ENCODE measurements around the gene OR11L1.

OR11L1 gene, protein sequence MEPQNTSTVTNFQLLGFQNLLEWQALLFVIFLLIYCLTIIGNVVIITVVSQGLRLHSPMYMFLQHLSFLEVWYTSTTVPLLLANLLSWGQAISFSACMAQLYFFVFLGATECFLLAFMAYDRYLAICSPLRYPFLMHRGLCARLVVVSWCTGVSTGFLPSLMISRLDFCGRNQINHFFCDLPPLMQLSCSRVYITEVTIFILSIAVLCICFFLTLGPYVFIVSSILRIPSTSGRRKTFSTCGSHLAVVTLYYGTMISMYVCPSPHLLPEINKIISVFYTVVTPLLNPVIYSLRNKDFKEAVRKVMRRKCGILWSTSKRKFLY

DNA sequence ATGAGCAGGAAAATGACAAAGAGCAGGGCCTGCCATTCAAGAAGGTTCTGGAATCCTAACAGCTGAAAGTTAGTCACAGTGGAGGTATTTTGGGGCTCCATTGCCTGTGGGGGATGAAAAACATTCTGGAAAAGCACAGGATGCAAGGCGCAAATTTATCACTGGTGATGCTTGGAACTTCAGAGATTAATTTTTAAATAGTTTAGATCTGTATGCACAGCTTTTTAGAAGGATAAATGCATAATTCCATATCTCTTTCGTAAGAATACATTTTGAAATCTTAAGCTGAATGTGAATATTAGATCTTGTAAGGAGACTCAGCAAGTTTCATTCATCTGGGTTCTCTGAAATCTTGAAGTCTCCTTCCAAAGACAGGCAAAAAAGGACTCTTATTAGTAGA, at the start of gene OR11L1:
OR11L1 (minus strand) TSS at position 101 of the 400 bp plus-strand sequence; CDS start at position 101, 0 bp downstream.
- H3K27me3 Mint-ChIP-seq = peaks cover 2% of the 10 kb centered on the region
- H3K9me3 Mint-ChIP-seq (ENCODE audit: low read depth) = no peaks in the 10 kb centered on the region
- no peak within 1 kb of the TSS for H3K27ac Mint-ChIP-seq
- no peaks in the 10 kb centered on the region for H3K36me3 Mint-ChIP-seq
- H3K4me1 Mint-ChIP-seq (ENCODE audit: low read depth) = no peaks in the 10 kb centered on the region
- H3K4me3 Mint-ChIP-seq = no peak within 1 kb of the TSS

DNA sequence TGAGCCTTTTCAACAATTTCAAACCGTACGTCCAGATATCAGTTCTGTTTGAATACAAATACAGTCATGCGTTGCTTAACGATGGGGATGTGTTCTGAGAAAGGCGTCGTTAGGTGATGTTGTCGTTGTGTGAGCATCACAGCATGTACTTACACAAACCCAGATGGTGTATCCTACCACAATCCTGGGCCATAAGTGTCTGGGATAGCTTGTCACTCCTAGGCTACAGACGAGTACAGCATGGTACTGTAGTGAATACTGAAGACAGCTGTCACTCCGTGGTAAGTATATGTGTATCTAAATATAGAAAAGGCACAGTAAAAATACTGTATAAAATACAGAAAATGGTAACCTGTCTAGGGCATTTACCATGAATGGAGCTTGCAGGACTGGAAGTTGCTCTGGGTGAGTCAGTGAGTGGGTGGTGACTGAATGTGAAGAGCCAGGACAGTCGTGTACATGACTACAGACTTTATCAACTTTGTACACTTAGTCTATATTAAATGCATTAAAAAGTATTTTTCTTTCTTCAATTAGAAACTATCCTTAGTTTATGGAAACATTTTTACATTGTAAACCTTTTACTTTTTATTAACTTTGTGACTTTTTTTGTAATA, 43.2 kb upstream of the OR11L1 start:
- no peak overlapping the region for H3K27ac Mint-ChIP-seq
- H3K36me3 Mint-ChIP-seq = no peaks in the 10 kb centered on the region
- no peaks in the 10 kb centered on the region for H3K27me3 Mint-ChIP-seq
- no peaks in the 10 kb centered on the region for H3K4me1 Mint-ChIP-seq (ENCODE audit: low read depth)
- no peak overlapping the region for H3K4me3 Mint-ChIP-seq
- H3K9me3 Mint-ChIP-seq (ENCODE audit: low read depth) = no peaks in the 10 kb centered on the region

GRCh38 chr1:247883346-247883745, 41.6 kb upstream of the OR11L1 start:
- H3K9me3 Mint-ChIP-seq (ENCODE audit: low read depth) = no peaks in the 10 kb centered on the region
- H3K27me3 Mint-ChIP-seq = no peaks in the 10 kb centered on the region
- no peak overlapping the region for H3K27ac Mint-ChIP-seq
- no peaks in the 10 kb centered on the region for H3K4me1 Mint-ChIP-seq (ENCODE audit: low read depth)
- no peak overlapping the region for H3K4me3 Mint-ChIP-seq
- no peaks in the 10 kb centered on the region for H3K36me3 Mint-ChIP-seq

GRCh38 chr1:247865416-247865815, 23.7 kb upstream of the OR11L1 start:
- peaks cover 4% of the 10 kb centered on the region for H3K9me3 Mint-ChIP-seq (ENCODE audit: low read depth)
- H3K27ac Mint-ChIP-seq = no peak overlapping the region
- H3K4me1 Mint-ChIP-seq (ENCODE audit: low read depth) = no peaks in the 10 kb centered on the region
- H3K27me3 Mint-ChIP-seq = peaks cover 8% of the 10 kb centered on the region
- H3K4me3 Mint-ChIP-seq = no peak overlapping the region
- H3K36me3 Mint-ChIP-seq = no peaks in the 10 kb centered on the region

DNA sequence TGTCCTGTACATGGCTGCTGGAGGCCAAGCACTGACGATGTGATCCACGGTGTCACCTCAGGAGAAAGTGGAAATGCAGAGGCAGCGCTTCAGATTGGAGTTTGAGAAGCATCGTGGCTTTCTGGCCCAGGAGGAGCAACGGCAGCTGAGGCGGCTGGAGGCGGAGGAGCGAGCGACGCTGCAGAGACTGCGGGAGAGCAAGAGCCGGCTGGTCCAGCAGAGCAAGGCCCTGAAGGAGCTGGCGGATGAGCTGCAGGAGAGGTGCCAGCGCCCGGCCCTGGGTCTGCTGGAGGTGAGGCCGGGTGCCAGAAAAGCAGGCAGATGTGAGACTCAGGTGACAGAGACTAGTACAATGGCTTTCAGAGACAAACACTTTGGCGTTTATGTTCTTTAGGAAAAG, 22.9 kb upstream of the OR11L1 start:
- Mint-ChIP-seq H3K4me3 (no peak overlapping the region), H3K36me3 (no peaks in the 10 kb centered on the region), H3K27me3 (peaks cover 15% of the 10 kb centered on the region), H3K27ac (peak overlapping the region; percentile 50), H3K9me3 (ENCODE audit: low read depth) (peaks cover 2% of the 10 kb centered on the region), H3K4me1 (ENCODE audit: low read depth) (no peaks in the 10 kb centered on the region)

DNA sequence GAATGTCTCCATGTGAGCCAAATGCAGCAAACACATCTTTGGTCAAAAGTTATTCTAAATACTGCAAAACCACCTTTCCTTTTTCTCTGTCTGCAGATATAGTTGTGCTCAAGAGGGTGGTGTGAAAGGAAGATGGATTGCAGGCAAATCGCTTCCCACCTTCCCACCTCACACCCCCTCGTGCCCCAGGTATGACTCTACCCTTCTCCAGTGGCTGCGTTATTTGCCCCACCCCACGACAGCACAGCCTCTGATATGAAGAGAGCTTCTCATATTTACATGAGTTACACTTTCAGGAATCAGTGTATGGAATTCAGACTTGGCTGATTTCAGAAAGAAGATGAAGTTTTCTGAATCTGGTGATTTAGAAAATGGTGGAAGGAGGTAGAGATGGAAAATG, 21.1 kb upstream of the OR11L1 start:
- no peak overlapping the region for H3K4me3 Mint-ChIP-seq
- no peaks in the 10 kb centered on the region for H3K36me3 Mint-ChIP-seq
- peaks cover 5% of the 10 kb centered on the region for H3K4me1 Mint-ChIP-seq (ENCODE audit: low read depth)
- peaks cover 23% of the 10 kb centered on the region for H3K27me3 Mint-ChIP-seq
- no peak overlapping the region for H3K27ac Mint-ChIP-seq
- no peaks in the 10 kb centered on the region for H3K9me3 Mint-ChIP-seq (ENCODE audit: low read depth)

- Mint-ChIP-seq H3K4me3 (peak overlapping the region; percentile 84), H3K36me3 (no peaks in the 10 kb centered on the region), H3K4me1 (ENCODE audit: low read depth) (peaks cover 8% of the 10 kb centered on the region), H3K9me3 (ENCODE audit: low read depth) (no peaks in the 10 kb centered on the region), H3K27ac (no peak overlapping the region), H3K27me3 (peaks cover 41% of the 10 kb centered on the region)
These were observed 16.4 kb upstream of the OR11L1 start for GRCh38 chr1:247857985-247858619.

GRCh38 chr1:247857069-247857984, 15.6 kb upstream of the OR11L1 start, which contains the start of gene TRIM58:
Gene TRIM58, plus strand, starts transcription at chr1:247857187. Its CDS starts 60 bp downstream, at chr1:247857247.
- no peaks in the 10 kb centered on the region for H3K9me3 Mint-ChIP-seq (ENCODE audit: low read depth)
- H3K4me3 Mint-ChIP-seq = peak within 1 kb of the TSS; percentile 84
- no peaks in the 10 kb centered on the region for H3K36me3 Mint-ChIP-seq
- H3K27ac Mint-ChIP-seq = no peak within 1 kb of the TSS
- H3K27me3 Mint-ChIP-seq = peaks cover 41% of the 10 kb centered on the region
- H3K4me1 Mint-ChIP-seq (ENCODE audit: low read depth) = peaks cover 8% of the 10 kb centered on the region

GRCh38 chr1:247855911-247856310, 14.2 kb upstream of the OR11L1 start:
- peak overlapping the region; percentile 78 for H3K4me3 Mint-ChIP-seq
- peaks cover 43% of the 10 kb centered on the region for H3K27me3 Mint-ChIP-seq
- peaks cover 8% of the 10 kb centered on the region for H3K4me1 Mint-ChIP-seq (ENCODE audit: low read depth)
- H3K36me3 Mint-ChIP-seq = no peaks in the 10 kb centered on the region
- H3K27ac Mint-ChIP-seq = no peak overlapping the region
- H3K9me3 Mint-ChIP-seq (ENCODE audit: low read depth) = no peaks in the 10 kb centered on the region

GRCh38 chr1:247854899-247855545, 13.3 kb upstream of the OR11L1 start:
- no peaks in the 10 kb centered on the region for H3K36me3 Mint-ChIP-seq
- peaks cover 8% of the 10 kb centered on the region for H3K4me1 Mint-ChIP-seq (ENCODE audit: low read depth)
- H3K27me3 Mint-ChIP-seq = peaks cover 36% of the 10 kb centered on the region
- H3K27ac Mint-ChIP-seq = no peak overlapping the region
- H3K4me3 Mint-ChIP-seq = no peak overlapping the region
- no peaks in the 10 kb centered on the region for H3K9me3 Mint-ChIP-seq (ENCODE audit: low read depth)

- Mint-ChIP-seq H3K4me1 (ENCODE audit: low read depth) (no peaks in the 10 kb centered on the region), H3K27me3 (peaks cover 13% of the 10 kb centered on the region), H3K4me3 (no peak overlapping the region), H3K27ac (no peak overlapping the region), H3K9me3 (ENCODE audit: low read depth) (no peaks in the 10 kb centered on the region), H3K36me3 (no peaks in the 10 kb centered on the region)
These were observed 7.9 kb upstream of the OR11L1 start for GRCh38 chr1:247849616-247850015.

- no peaks in the 10 kb centered on the region for H3K4me1 Mint-ChIP-seq (ENCODE audit: low read depth)
These were observed 6.7 kb upstream of the OR11L1 start for GRCh38 chr1:247848346-247848745.

DNA sequence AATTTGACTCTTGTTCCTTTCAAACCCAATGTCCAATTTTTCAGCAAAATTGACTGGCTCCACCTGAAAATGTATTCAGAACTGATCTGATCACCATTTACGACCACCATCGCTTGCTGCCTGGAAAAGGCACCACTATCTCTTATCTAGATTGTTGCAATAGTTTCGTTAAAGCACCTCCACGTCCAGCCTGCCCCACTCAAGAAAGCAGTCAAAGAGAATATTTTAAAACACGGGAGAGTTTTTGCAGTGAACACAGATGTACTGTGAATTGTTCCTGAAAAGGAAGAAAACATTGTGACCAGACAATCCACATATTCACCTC, 4.0 kb upstream of the OR11L1 start:
- no peak overlapping the region for H3K4me3 Mint-ChIP-seq
- H3K27me3 Mint-ChIP-seq = no peaks in the 10 kb centered on the region
- no peaks in the 10 kb centered on the region for H3K4me1 Mint-ChIP-seq (ENCODE audit: low read depth)
- no peak overlapping the region for H3K27ac Mint-ChIP-seq
- no peaks in the 10 kb centered on the region for H3K9me3 Mint-ChIP-seq (ENCODE audit: low read depth)
- no peaks in the 10 kb centered on the region for H3K36me3 Mint-ChIP-seq

More at GRCh38 chr1:247848346-247848745, 6.7 kb upstream of the OR11L1 start:
- H3K27ac Mint-ChIP-seq = no peak overlapping the region
- no peaks in the 10 kb centered on the region for H3K9me3 Mint-ChIP-seq (ENCODE audit: low read depth)
- peaks cover 8% of the 10 kb centered on the region for H3K27me3 Mint-ChIP-seq
- H3K4me3 Mint-ChIP-seq = no peak overlapping the region
- H3K36me3 Mint-ChIP-seq = no peaks in the 10 kb centered on the region

GRCh38 chr1:247845011-247845692, 3.5 kb upstream of the OR11L1 start:
- Mint-ChIP-seq H3K27ac (no peak overlapping the region), H3K9me3 (ENCODE audit: low read depth) (no peaks in the 10 kb centered on the region), H3K36me3 (no peaks in the 10 kb centered on the region), H3K4me3 (no peak overlapping the region), H3K4me1 (ENCODE audit: low read depth) (no peaks in the 10 kb centered on the region), H3K27me3 (no peaks in the 10 kb centered on the region)
